ENCODE data around the gene TMED9. TPM values are rescaled to one million over a fixed set of nuclear protein-coding genes. Genes with fewer than 3 reads are reported as not detected.

Gene TMED9
- total RNA-seq, 3 donors from 2014 or later (not counting 1 experiment from before 2014, with no cell fraction given) = 91.2 to 114 (median 94.4) TPM

- Histone ChIP-seq H3K27ac (ENCODE audit: low read length) (no peak overlapping the region), H3K27me3 (ENCODE audit: control insufficient read depth, insufficient read depth, low read length) (no peaks in the 10 kb centered on the region), H3K4me3 (ENCODE audit: low read length) (no peak overlapping the region), H3K36me3 (ENCODE audit: control insufficient read depth, insufficient read depth, low read length) (peaks cover 3% of the 10 kb centered on the region), H3K4me1 (ENCODE audit: control insufficient read depth, insufficient read depth, low read length) (no peaks in the 10 kb centered on the region), H3K9me3 (ENCODE audit: control insufficient read depth, insufficient read depth, low read length) (no peaks in the 10 kb centered on the region)
- H3K9me3 Mint-ChIP-seq = no peaks in the 10 kb centered on the region
- no peaks in the 10 kb centered on the region for H3K36me3 Mint-ChIP-seq
- peaks cover 31 to 35% of the 10 kb centered on the region in 2 donors for H3K4me1 Mint-ChIP-seq
- no peaks in the 10 kb centered on the region for H3K27me3 Mint-ChIP-seq (ENCODE audit: low read depth in 2 of 2)
- WGBS (ENCODE audit: insufficient coverage) = 96% methylated on average over 1 of the region's 1 CpG
- no peak overlapping the region for H3K4me3 Mint-ChIP-seq
- H3K27ac Mint-ChIP-seq = no peak overlapping the region
- ATAC-seq (no peak), DNase-seq (no peak)
- intact Hi-C loops (cut with micrococcal nuclease) = no loop called here
- TF ChIP-seq CTCF (IDR thresholded peaks at IDR 0.05) = no peak
Measured at GRCh38 chr5:177546258-177546741, 45.7 kb upstream of the TMED9 start.

GRCh38 chr5:177547736-177548135, 44.3 kb upstream of the TMED9 start:
- Mint-ChIP-seq H3K4me3 (no peak overlapping the region), H3K27ac (no peak overlapping the region), H3K9me3 (no peaks in the 10 kb centered on the region), H3K36me3 (no peaks in the 10 kb centered on the region), H3K4me1 (peaks cover 36 to 37% of the 10 kb centered on the region in 2 donors), H3K27me3 (ENCODE audit: low read depth in 2 of 2) (no peaks in the 10 kb centered on the region)
- intact Hi-C loops (cut with micrococcal nuclease) = no loop called here
- Histone ChIP-seq H3K36me3 (ENCODE audit: control insufficient read depth, insufficient read depth, low read length) (peaks cover 3% of the 10 kb centered on the region), H3K9me3 (ENCODE audit: control insufficient read depth, insufficient read depth, low read length) (no peaks in the 10 kb centered on the region), H3K27me3 (ENCODE audit: control insufficient read depth, insufficient read depth, low read length) (no peaks in the 10 kb centered on the region), H3K4me3 (ENCODE audit: low read length) (no peak overlapping the region), H3K4me1 (ENCODE audit: control insufficient read depth, insufficient read depth, low read length) (peaks cover 4% of the 10 kb centered on the region), H3K27ac (ENCODE audit: low read length) (no peak overlapping the region)
- DNase-seq (no peak), ATAC-seq (no peak)
- 82% methylated on average over 3 of the region's 3 CpGs for WGBS (ENCODE audit: insufficient coverage)
- TF ChIP-seq CTCF (IDR thresholded peaks at IDR 0.05) = no peak

- no peak for TF ChIP-seq CTCF (IDR thresholded peaks at IDR 0.05)
- Histone ChIP-seq H3K4me1 (ENCODE audit: control insufficient read depth, insufficient read depth, low read length) (peaks cover 12% of the 10 kb centered on the region), H3K27ac (ENCODE audit: low read length) (no peak overlapping the region), H3K27me3 (ENCODE audit: control insufficient read depth, insufficient read depth, low read length) (no peaks in the 10 kb centered on the region), H3K4me3 (ENCODE audit: low read length) (no peak overlapping the region), H3K9me3 (ENCODE audit: control insufficient read depth, insufficient read depth, low read length) (no peaks in the 10 kb centered on the region), H3K36me3 (ENCODE audit: control insufficient read depth, insufficient read depth, low read length) (peaks cover 3% of the 10 kb centered on the region)
- WGBS (ENCODE audit: insufficient coverage) = 83% methylated on average over 1 of the region's 1 CpG
- Mint-ChIP-seq H3K27me3 (ENCODE audit: low read depth in 2 of 2) (no peaks in the 10 kb centered on the region), H3K4me1 (peaks cover 35 to 41% of the 10 kb centered on the region in 2 donors), H3K9me3 (no peaks in the 10 kb centered on the region), H3K27ac (no peak overlapping the region), H3K36me3 (no peaks in the 10 kb centered on the region), H3K4me3 (no peak overlapping the region)
- intact Hi-C loops (cut with micrococcal nuclease) = no loop called here
- no peak for DNase-seq
- ATAC-seq = no peak
Measured at GRCh38 chr5:177548495-177548894, 43.5 kb upstream of the TMED9 start.

GRCh38 chr5:177550122-177550521, 41.9 kb upstream of the TMED9 start:
- Mint-ChIP-seq H3K4me3 (no peak overlapping the region), H3K4me1 (peaks cover 37 to 43% of the 10 kb centered on the region in 2 donors), H3K27ac (no peak overlapping the region), H3K36me3 (no peaks in the 10 kb centered on the region), H3K27me3 (ENCODE audit: low read depth in 2 of 2) (no peaks in the 10 kb centered on the region), H3K9me3 (no peaks in the 10 kb centered on the region)
- TF ChIP-seq CTCF (IDR thresholded peaks at IDR 0.05) = no peak
- H3K9me3 ChIP-seq (ENCODE audit: control insufficient read depth, insufficient read depth, low read length) = no peaks in the 10 kb centered on the region
- no peak overlapping the region for H3K4me3 ChIP-seq (ENCODE audit: low read length)
- WGBS (ENCODE audit: insufficient coverage) = 100% methylated on average over 1 of the region's 1 CpG
- DNase-seq (no peak), ATAC-seq (no peak)
- H3K36me3 ChIP-seq (ENCODE audit: control insufficient read depth, insufficient read depth, low read length) = peaks cover 3% of the 10 kb centered on the region
- no peak overlapping the region for H3K27ac ChIP-seq (ENCODE audit: low read length)
- intact Hi-C loops (cut with micrococcal nuclease) = no loop called here
- no peaks in the 10 kb centered on the region for H3K27me3 ChIP-seq (ENCODE audit: control insufficient read depth, insufficient read depth, low read length)
- peaks cover 22% of the 10 kb centered on the region for H3K4me1 ChIP-seq (ENCODE audit: control insufficient read depth, insufficient read depth, low read length)
